GM13976 (cell line): ENCODE results near the gene MOGAT3.
A peak's percentile ranks its signal among the peaks of the same experiment; 100 is the strongest.

ENCODE experiments used
- DNase-seq: peaks from one replicate; pipeline ENCODE4 v3.0.0; 2012; ENCODE audit warnings: low spot score
- CTCF ChIP-seq: IDR thresholded peaks from 2 replicates; pipeline ENCODE4 v1.5.1; 2012; ENCODE audit warnings: borderline replicate concordance, mild to moderate bottlenecking; ENCODE audit not compliant: insufficient read depth; ENCODE audit errors: extremely low read depth, missing control alignments, control extremely low read depth
- in situ Hi-C: fragments of 300-500 bp; cut with MboI; formaldehyde crosslinking; loops from one replicate; pipeline ENCODE4 v1.12.0; 2022; ENCODE audit warnings: low sequenced_read_pairs, mixed read lengths, inconsistent platforms; ENCODE audit not compliant: unreplicated experiment

The MOGAT3 gene

DNA sequence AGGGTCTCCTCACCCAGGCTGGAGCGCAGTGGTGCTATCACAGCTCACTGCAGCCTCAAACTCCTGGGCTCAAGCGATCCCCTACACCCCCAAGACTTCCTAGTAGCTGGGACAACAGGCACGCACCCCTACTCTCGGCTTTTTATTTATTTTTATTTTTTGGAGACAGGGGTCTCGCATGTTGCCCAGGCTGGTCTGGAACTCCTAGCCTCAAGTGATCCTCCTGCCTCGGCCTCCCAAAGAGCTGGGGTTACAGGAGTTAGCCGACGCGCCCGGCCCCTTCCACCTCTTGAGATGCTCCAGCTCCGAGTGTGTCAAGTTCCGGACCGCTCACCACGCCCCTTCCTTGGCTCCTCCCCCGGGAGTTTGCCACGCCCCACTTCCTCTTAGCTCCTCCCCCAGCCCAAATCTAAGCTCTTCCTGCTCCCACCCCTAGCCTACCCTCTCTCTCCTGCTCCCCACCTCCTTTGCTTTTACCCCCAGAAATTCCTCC lies 27.0 kb downstream of the MOGAT3 start:
- peak; percentile 87 for DNase-seq

GRCh38 chr7:101172854-101173751 lies 27.7 kb downstream of the MOGAT3 start:
- DNase-seq: no peak
- in situ Hi-C loops: no loop called here
- TF ChIP-seq CTCF: no peak

More for the DNA sequence above, 27.0 kb downstream of the MOGAT3 start:
- TF ChIP-seq CTCF: no peak
- in situ Hi-C loops: no loop called here

DNA sequence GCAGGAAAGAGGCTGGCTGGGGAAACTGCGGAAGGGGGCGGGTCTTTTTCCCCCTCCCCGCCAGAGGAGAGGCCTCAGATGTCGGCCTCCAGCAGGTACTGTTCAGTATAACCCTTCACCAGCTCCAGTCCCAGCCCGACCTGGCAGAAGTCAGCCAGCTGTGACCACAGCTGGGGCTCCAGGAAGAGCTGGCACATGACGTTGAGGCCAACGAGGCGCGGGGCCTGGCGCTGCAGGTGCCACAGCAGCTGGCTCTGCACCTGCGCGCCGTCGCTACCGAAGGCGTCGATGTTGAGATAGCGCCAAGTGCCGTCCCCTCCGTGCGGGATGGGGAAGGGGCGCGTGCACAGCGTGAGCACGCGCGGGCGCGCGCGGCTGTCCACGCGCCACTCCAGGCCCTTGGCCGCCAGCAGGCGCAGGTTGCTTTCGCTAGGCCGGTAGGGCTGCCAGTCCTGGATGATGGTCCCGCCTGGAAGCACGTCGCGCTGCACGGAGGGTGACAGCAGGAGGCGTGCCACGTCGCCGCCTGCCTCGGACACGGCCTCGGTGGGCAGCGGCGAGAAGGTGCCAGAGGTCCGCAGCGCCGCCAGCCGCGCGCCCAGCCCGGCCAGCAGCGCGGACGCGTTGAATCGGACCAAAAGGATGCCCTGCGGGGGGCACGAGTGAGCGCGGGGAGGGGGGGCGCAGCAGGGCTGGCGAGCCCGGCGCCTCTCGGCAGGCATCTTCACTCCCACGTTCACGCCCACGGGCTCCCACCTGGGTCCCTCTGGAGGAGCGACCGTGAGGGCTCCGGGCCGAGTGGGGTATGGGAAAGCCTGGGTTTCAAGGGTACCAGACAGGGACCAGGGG lies 28.6 kb downstream of the MOGAT3 start:
- no peak for DNase-seq
- TF ChIP-seq CTCF: no peak

DNA sequence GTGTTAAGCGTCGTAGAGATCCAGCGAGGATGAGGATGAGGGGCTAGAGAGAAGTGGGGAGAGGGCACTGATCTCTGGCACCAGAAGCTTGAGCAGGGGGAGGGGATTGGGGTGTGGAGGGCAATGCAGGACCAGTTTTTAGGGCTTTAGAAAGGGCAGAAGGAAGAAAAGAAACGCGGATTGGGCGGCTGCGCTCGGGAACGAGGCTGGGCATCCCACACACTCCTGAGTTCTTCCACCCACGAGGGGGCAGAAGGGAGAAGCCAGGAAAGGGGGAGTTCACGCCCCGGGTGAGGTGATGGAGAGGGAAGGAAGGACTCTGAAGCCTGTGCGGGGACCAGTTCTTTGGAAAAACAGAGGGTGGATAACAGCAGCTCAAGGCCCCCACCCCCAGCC lies 29.4 kb downstream of the MOGAT3 start:
- in situ Hi-C loops: no loop called here
- no peak for DNase-seq
- TF ChIP-seq CTCF: no peak

More for the DNA sequence above, 28.6 kb downstream of the MOGAT3 start:
- in situ Hi-C loops: no loop called here

GRCh38 chr7:101170617-101171441 lies 30.0 kb downstream of the MOGAT3 start:
- DNase-seq: no peak
- in situ Hi-C loops: no loop called here
- TF ChIP-seq CTCF: no peak

DNA sequence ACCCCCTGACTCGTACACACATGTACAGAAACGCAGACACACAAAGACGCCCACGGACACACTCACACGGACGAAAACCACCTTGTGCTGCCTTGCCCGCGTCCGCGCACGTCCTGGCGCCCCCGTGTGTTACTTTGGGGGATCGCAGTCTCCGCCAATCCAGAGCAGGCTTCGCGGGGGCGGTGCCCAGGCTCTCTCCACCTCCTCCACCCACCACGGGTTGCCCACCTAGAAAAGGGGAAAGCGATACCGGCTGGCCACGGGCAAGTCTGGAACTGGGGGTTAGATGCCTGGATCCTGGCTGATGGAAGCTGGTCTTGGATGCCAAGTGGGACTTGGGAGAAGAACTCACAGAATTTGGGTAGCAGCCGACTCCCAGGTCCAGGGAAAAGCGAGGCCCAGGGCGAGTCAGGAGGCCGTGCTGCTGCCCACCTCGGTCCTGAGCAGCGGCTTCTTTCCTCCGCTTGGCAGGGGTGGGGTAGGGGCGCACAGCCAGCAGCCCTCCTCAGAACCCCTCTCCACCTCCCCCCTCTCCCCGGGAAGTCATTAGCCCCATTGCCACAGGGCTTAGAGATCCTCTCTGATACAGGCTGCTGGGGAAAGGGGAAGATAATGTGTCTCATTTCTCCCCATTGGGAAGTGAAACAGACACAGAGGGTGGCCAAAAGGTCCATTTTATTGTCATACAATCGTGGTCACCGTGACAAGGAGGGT lies 30.8 kb downstream of the MOGAT3 start:
- in situ Hi-C loops: no loop called here
- DNase-seq: peak; percentile 80
- TF ChIP-seq CTCF: peak; percentile 92
